Natural killer cell (primary cell): ENCODE measurements around the gene PNKP. TPM values are rescaled to one million over a fixed set of nuclear protein-coding genes. Genes with fewer than 3 reads are reported as not detected.

Experiments used
- ATAC-seq, 3 donors: fragments of 150-1000 bp in 2 of 3; fragments of 200-7000 bp in 1 of 3; cut with Tn5 transposase; 1 replicate in 1 of 3; 2 replicates in 2 of 3; pipeline ENCODE4 v1.10.0; 2021; ENCODE audit warnings: mild to moderate bottlenecking in 2 of 3, moderate library complexity in 2 of 3
- DNase-seq, 2 donors: peaks; one replicate each; pipeline versions ENCODE4 v3.0.0 to v3.0.0-alpha.2; 2013 to 2021; ENCODE audit warnings: mixed read lengths in 1 of 2
- H3K27ac ChIP-seq: one replicate; pipeline ENCODE4 v1.5.1; 2013; ENCODE audit warnings: mild to moderate bottlenecking, low read length
- H3K27me3 ChIP-seq: one replicate; pipeline ENCODE4 v1.6.1; 2013; ENCODE audit warnings: low read length; ENCODE audit not compliant: control insufficient read depth, insufficient read depth
- H3K36me3 ChIP-seq: one replicate; pipeline ENCODE4 v1.6.1; 2013; ENCODE audit warnings: low read length; ENCODE audit not compliant: control insufficient read depth, insufficient read depth
- H3K4me1 ChIP-seq: one replicate; pipeline ENCODE4 v1.6.1; 2013; ENCODE audit warnings: low read length; ENCODE audit not compliant: control insufficient read depth, insufficient read depth
- H3K4me3 ChIP-seq: one replicate; pipeline ENCODE4 v1.5.1; 2013; ENCODE audit warnings: low read length
- H3K9me3 ChIP-seq: one replicate; pipeline ENCODE4 v1.6.1; 2013; ENCODE audit warnings: low read length; ENCODE audit not compliant: control insufficient read depth, insufficient read depth
- H3K27ac Mint-ChIP-seq, 2 donors: one replicate each; pipeline ENCODE4 v1.8.0; 2022; ENCODE audit warnings: mild to moderate bottlenecking in 2 of 2, mixed read lengths in 2 of 2, moderate library complexity in 1 of 2
- H3K27me3 Mint-ChIP-seq, 2 donors: one replicate each; pipeline ENCODE4 v1.8.0; 2022; ENCODE audit warnings: low read depth in 2 of 2, mixed read lengths in 2 of 2
- H3K36me3 Mint-ChIP-seq: one replicate; pipeline ENCODE4 v1.8.0; 2022; ENCODE audit warnings: mixed read lengths
- H3K4me1 Mint-ChIP-seq, 2 donors: one replicate each; pipeline ENCODE4 v1.8.0; 2022; ENCODE audit warnings: mixed read lengths in 2 of 2
- H3K4me3 Mint-ChIP-seq: one replicate; pipeline ENCODE4 v1.8.0; 2022; ENCODE audit warnings: mild to moderate bottlenecking, moderate library complexity, mixed read lengths
- H3K9me3 Mint-ChIP-seq, 2 donors: one replicate each; pipeline ENCODE4 v1.8.0; 2022; ENCODE audit warnings: mixed read lengths in 2 of 2
- WGBS: methylation state at CpG from one replicate; pipeline ENCODE4 v1.1.7; 2013; ENCODE audit warnings: missing lambda C conversion rate; ENCODE audit not compliant: insufficient coverage; 5-methylcytosine and 5-hydroxymethylcytosine counted together
- intact Hi-C: fragments of 100-400 bp; cut with micrococcal nuclease; formaldehyde crosslinking; loops from one replicate; pipeline ENCODE4 v1.14.2; 2022
- total RNA-seq, 4 donors: library from RNA; stranded (reverse); fragments of 120-200 nt in 1 of 4; gene quantifications; one replicate each; pipeline versions ENCODE4 v1.2.3 to v1.2.4, GENCODE V29; 2013 to 2022
- TF ChIP-seq, protein P1 (sequence below): fragments of 200-600 bp; IDR thresholded peaks from one replicate; pipeline ENCODE4 v1.8.0; 2022; ENCODE audit warnings: antibody characterized with exemption

The PNKP gene
- total RNA-seq, 3 donors from 2014 or later (not counting 1 experiment from before 2014, with no cell fraction given): 228 to 253 (median 243) TPM

DNA sequence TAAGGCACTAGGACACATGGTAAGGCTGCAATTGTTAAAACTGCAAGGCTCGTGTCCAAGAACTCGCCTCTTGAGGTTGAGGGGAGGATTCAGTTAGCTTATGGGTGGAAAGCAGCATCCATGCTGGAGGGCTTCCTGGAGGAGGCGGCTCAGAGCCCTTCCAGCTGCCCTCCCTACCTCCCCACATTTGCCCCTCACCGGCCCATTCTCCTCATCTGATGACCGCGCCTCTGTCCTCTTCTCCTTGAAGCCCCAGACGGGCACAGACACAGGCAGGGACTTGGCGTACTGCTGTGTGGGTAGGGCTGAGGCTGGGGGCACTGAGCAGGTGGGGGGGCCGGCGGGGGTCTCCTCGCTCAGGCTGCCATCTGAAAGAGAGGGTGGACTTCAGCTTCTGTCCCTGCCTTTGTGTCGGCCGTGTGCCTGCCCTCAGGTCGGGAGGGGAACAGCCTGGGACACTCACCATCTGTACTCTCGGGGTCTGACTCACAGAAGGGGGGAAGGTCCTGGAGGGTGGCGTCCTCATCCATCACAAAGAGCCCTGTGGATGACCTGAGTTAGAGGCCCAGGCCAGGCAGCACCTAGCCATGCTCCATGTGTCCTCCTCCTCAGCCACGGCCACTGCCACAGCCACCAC lies 4.1 kb upstream of the PNKP start:
- TF ChIP-seq, protein P1, sequence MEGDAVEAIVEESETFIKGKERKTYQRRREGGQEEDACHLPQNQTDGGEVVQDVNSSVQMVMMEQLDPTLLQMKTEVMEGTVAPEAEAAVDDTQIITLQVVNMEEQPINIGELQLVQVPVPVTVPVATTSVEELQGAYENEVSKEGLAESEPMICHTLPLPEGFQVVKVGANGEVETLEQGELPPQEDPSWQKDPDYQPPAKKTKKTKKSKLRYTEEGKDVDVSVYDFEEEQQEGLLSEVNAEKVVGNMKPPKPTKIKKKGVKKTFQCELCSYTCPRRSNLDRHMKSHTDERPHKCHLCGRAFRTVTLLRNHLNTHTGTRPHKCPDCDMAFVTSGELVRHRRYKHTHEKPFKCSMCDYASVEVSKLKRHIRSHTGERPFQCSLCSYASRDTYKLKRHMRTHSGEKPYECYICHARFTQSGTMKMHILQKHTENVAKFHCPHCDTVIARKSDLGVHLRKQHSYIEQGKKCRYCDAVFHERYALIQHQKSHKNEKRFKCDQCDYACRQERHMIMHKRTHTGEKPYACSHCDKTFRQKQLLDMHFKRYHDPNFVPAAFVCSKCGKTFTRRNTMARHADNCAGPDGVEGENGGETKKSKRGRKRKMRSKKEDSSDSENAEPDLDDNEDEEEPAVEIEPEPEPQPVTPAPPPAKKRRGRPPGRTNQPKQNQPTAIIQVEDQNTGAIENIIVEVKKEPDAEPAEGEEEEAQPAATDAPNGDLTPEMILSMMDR: no peak
- Mint-ChIP-seq H3K36me3 (no peaks in the 10 kb centered on the region), H3K27me3 (no peaks in the 10 kb centered on the region), H3K4me3 (peak overlapping the region; percentile 26), H3K27ac (peak overlapping the region in 1 of 2 donors; percentile 63), H3K4me1 (peaks cover 21 to 23% of the 10 kb centered on the region in 2 donors), H3K9me3 (no peaks in the 10 kb centered on the region)
- WGBS: 95% methylated on average over 16 of the region's 17 CpGs
- H3K4me1 ChIP-seq: peaks cover 47% of the 10 kb centered on the region
- H3K4me3 ChIP-seq: no peak overlapping the region
- H3K9me3 ChIP-seq: no peaks in the 10 kb centered on the region
- H3K27ac ChIP-seq: no peak overlapping the region
- DNase-seq: no peak
- ATAC-seq: no peak
- no peaks in the 10 kb centered on the region for H3K27me3 ChIP-seq
- peaks cover 2% of the 10 kb centered on the region for H3K36me3 ChIP-seq
- intact Hi-C loops: no loop called here

DNA sequence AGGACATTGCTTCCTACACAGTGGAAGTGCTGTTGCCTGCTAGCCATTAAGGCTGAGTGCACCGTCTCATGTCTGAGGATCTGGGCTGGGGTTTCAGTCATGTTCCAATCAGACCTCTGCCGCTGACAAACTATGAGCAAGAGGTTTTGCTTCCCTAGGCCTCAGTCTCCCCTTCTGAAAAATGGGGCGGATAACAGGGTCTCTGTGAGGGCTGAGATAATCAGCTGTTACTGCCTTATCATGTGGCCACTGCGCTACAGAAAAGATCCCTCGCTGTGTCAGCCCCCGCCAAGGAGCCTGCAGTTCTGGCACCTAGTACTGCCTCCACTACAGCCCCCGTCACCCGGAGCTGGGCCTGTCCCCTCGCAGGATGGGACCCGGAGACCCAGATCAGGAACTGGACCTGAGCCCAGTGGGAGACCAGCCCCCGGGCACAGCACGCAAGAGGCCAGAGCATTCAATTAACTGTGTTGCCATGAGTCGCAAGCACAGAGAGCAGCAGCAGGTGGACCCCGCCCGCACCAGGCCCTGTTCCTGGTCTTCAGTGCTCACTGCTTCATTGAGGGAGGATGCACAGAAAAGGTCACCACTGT lies 3.0 kb upstream of the PNKP start:
- H3K9me3 Mint-ChIP-seq: no peaks in the 10 kb centered on the region
- TF ChIP-seq, protein P1: no peak

GRCh38 chr19:49869484-49870308 lies 2.3 kb upstream of the PNKP start:
- ATAC-seq (peak; percentile 76 to 90 (median 81)), DNase-seq (peak; percentile 90 to 96)
- H3K27ac ChIP-seq: peak overlapping the region; percentile 88
- intact Hi-C loops: loop anchor here (1.0 to 5.0 kb wide), 3 partner anchors 8 to 192 kb away; partner anchors contain the start of genes AKT1S1, AP2A1, PRMT1 and TBC1D17
- no peaks in the 10 kb centered on the region for H3K9me3 ChIP-seq
- H3K27ac Mint-ChIP-seq: no peak overlapping the region
- H3K27me3 Mint-ChIP-seq: no peaks in the 10 kb centered on the region
- TF ChIP-seq, protein P1: no peak
- H3K27me3 ChIP-seq: no peaks in the 10 kb centered on the region
- H3K36me3 Mint-ChIP-seq: no peaks in the 10 kb centered on the region
- under 1% methylated on average over 67 of the region's 67 CpGs for WGBS
- H3K4me3 ChIP-seq: peak overlapping the region; percentile 68
- peaks cover 51% of the 10 kb centered on the region for H3K4me1 ChIP-seq
- H3K9me3 Mint-ChIP-seq: no peaks in the 10 kb centered on the region
- H3K36me3 ChIP-seq: peaks cover 7% of the 10 kb centered on the region
- H3K4me1 Mint-ChIP-seq: peaks cover 18 to 20% of the 10 kb centered on the region in 2 donors
- no peak overlapping the region for H3K4me3 Mint-ChIP-seq

More for the DNA sequence above, 3.0 kb upstream of the PNKP start:
- Mint-ChIP-seq H3K27ac (no peak overlapping the region), H3K36me3 (no peaks in the 10 kb centered on the region), H3K4me3 (no peak overlapping the region), H3K4me1 (peaks cover 17 to 23% of the 10 kb centered on the region in 2 donors), H3K27me3 (no peaks in the 10 kb centered on the region)
- no peaks in the 10 kb centered on the region for H3K9me3 ChIP-seq
- H3K27me3 ChIP-seq: no peaks in the 10 kb centered on the region
- peaks cover 2% of the 10 kb centered on the region for H3K36me3 ChIP-seq
- WGBS: 91% methylated on average over 15 of the region's 15 CpGs
- peak overlapping the region; percentile 88 for H3K27ac ChIP-seq
- peaks cover 50% of the 10 kb centered on the region for H3K4me1 ChIP-seq
- ATAC-seq (no peak), DNase-seq (no peak)
- H3K4me3 ChIP-seq: peak overlapping the region; percentile 68
- intact Hi-C loops: no loop called here
